Measurements from ENCODE around the gene ELMO1. TPM values are rescaled to one million over a fixed set of nuclear protein-coding genes. Genes with fewer than 3 reads are reported as not detected.

ELMO1 gene
- polyA plus RNA-seq, 1 donor (not counting 4 experiments of a cell fraction or from before 2014, with no cell fraction given) = not detected

DNA sequence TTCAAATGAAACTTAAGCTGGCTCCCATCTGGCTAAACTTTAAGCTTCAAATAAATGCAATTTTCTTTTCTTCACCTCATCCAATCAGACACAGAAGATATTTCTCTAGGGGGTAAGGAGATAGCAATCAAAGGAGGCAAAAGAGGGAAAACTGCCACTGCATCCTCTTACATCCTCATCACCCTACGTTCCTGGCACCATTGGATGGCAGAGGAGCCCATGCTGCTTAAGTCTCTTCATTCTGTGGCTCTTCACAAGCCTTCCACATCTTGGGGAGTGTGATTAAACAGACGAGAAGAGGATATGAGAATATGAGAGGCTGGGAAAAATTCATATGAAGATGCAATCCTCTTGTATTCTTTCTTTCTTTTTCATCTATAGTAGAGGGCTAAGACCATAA is 378.6 kb downstream of the ELMO1 start:
- H2AFZ ChIP-seq (ENCODE audit: control insufficient read depth, low read length) = no peak overlapping the region
- no peak overlapping the region for H3K9ac ChIP-seq (ENCODE audit: control insufficient read depth, extremely low read depth, insufficient read depth, low read length)
- dilution Hi-C loops (cut with MboI; ENCODE audit: extremely low pct_ligation_motif_present, low sequenced_read_pairs) = no loop called here
- H3K27ac ChIP-seq (ENCODE audit: control insufficient read depth, insufficient read depth, low read length) = no peak overlapping the region
- no peaks in the 10 kb centered on the region for H3K36me3 ChIP-seq (ENCODE audit: control insufficient read depth in 2 of 2, extremely low read depth in 1 of 2, insufficient read depth in 2 of 2, low read length in 2 of 2)
- DNase-seq (ENCODE audit: low read depth, low spot score) (no peak), FAIRE-seq (no peak)
- H3K9me1 ChIP-seq (ENCODE audit: control insufficient read depth, extremely low read depth, insufficient read depth, low read length) = no peaks in the 10 kb centered on the region
- no peak overlapping the region for H3K4me3 ChIP-seq (ENCODE audit: control insufficient read depth in 2 of 3, extremely low read depth in 1 of 3, insufficient read depth in 2 of 3, low read depth in 1 of 3, low read length in 3 of 3)
- no peak overlapping the region for H3K4me2 ChIP-seq (ENCODE audit: control insufficient read depth, extremely low read depth, insufficient read depth, low read depth, low read length)
- H3K9me3 ChIP-seq (ENCODE audit: control insufficient read depth, low read depth, low read length) = no peaks in the 10 kb centered on the region
- H4K20me1 ChIP-seq (ENCODE audit: control insufficient read depth, extremely low read depth, insufficient read depth, low read length) = no peaks in the 10 kb centered on the region
- H3K4me1 ChIP-seq (ENCODE audit: control insufficient read depth, extremely low read depth, insufficient read depth, low read length) = no peaks in the 10 kb centered on the region
- H3K27me3 ChIP-seq (ENCODE audit: control insufficient read depth, extremely low read depth, insufficient read depth, low read length) = no peaks in the 10 kb centered on the region
- no peaks in the 10 kb centered on the region for H3K79me2 ChIP-seq (ENCODE audit: control insufficient read depth, insufficient read depth, low read length)
- TF ChIP-seq, protein P1, sequence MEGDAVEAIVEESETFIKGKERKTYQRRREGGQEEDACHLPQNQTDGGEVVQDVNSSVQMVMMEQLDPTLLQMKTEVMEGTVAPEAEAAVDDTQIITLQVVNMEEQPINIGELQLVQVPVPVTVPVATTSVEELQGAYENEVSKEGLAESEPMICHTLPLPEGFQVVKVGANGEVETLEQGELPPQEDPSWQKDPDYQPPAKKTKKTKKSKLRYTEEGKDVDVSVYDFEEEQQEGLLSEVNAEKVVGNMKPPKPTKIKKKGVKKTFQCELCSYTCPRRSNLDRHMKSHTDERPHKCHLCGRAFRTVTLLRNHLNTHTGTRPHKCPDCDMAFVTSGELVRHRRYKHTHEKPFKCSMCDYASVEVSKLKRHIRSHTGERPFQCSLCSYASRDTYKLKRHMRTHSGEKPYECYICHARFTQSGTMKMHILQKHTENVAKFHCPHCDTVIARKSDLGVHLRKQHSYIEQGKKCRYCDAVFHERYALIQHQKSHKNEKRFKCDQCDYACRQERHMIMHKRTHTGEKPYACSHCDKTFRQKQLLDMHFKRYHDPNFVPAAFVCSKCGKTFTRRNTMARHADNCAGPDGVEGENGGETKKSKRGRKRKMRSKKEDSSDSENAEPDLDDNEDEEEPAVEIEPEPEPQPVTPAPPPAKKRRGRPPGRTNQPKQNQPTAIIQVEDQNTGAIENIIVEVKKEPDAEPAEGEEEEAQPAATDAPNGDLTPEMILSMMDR (optimal IDR thresholded peaks at IDR 0.05 in 1 of 3, IDR thresholded peaks at IDR 0.05 in 1 of 3, conservative IDR thresholded peaks at IDR 0.05 in 1 of 3; ENCODE audit: extremely low read depth in 1 of 3, insufficient read depth in 2 of 3, low read length in 3 of 3) = no peak
- no peak for TF ChIP-seq EZH2 (IDR thresholded peaks at IDR 0.05; ENCODE audit: low read length)

DNA sequence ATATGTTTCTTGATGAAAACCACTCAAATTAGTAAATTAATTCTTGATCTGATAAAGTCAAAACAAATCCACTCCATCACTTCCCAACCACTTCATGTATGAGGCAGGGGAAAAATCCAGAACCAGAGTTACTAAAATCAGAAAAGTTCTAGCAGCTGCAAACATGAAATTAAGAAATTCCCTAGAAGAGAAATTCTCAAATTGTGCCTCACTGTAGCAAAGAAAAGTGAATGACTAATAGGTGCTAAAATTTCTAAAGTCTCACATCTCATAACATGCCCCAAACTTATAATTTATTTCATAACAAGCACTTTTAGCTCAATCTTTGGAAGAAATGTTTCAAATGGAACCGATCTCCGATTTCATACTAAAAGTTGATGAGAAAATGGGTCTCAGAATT is 379.3 kb downstream of the ELMO1 start:
- Histone ChIP-seq H3K4me3 (ENCODE audit: control insufficient read depth in 2 of 3, extremely low read depth in 1 of 3, insufficient read depth in 2 of 3, low read depth in 1 of 3, low read length in 3 of 3) (no peak overlapping the region), H2AFZ (ENCODE audit: control insufficient read depth, low read length) (no peak overlapping the region), H3K27me3 (ENCODE audit: control insufficient read depth, extremely low read depth, insufficient read depth, low read length) (no peaks in the 10 kb centered on the region), H3K9me3 (ENCODE audit: control insufficient read depth, low read depth, low read length) (no peaks in the 10 kb centered on the region), H3K4me1 (ENCODE audit: control insufficient read depth, extremely low read depth, insufficient read depth, low read length) (no peaks in the 10 kb centered on the region), H3K9ac (ENCODE audit: control insufficient read depth, extremely low read depth, insufficient read depth, low read length) (no peak overlapping the region), H3K4me2 (ENCODE audit: control insufficient read depth, extremely low read depth, insufficient read depth, low read depth, low read length) (no peak overlapping the region), H3K27ac (ENCODE audit: control insufficient read depth, insufficient read depth, low read length) (no peak overlapping the region), H3K79me2 (ENCODE audit: control insufficient read depth, insufficient read depth, low read length) (no peaks in the 10 kb centered on the region), H3K36me3 (ENCODE audit: control insufficient read depth in 2 of 2, extremely low read depth in 1 of 2, insufficient read depth in 2 of 2, low read length in 2 of 2) (no peaks in the 10 kb centered on the region), H3K9me1 (ENCODE audit: control insufficient read depth, extremely low read depth, insufficient read depth, low read length) (no peaks in the 10 kb centered on the region), H4K20me1 (ENCODE audit: control insufficient read depth, extremely low read depth, insufficient read depth, low read length) (no peaks in the 10 kb centered on the region)
- FAIRE-seq = no peak
- no peak for DNase-seq (ENCODE audit: low read depth, low spot score)
- TF ChIP-seq, protein P1 (optimal IDR thresholded peaks at IDR 0.05 in 1 of 3, IDR thresholded peaks at IDR 0.05 in 1 of 3, conservative IDR thresholded peaks at IDR 0.05 in 1 of 3; ENCODE audit: extremely low read depth in 1 of 3, insufficient read depth in 2 of 3, low read length in 3 of 3) = no peak
- no peak for TF ChIP-seq EZH2 (IDR thresholded peaks at IDR 0.05; ENCODE audit: low read length)
- dilution Hi-C loops (cut with MboI; ENCODE audit: extremely low pct_ligation_motif_present, low sequenced_read_pairs) = no loop called here

Data from keratinocyte (primary cell).